Kidney tubule cell (primary cell): ENCODE results near the gene MICAL2.

Experiments used
- DNase-seq: peaks from one replicate; pipeline ENCODE4 v3.0.0-alpha.2; 2018; ENCODE audit warnings: low spot score

MICAL2 gene

GRCh38 chr11:12247543-12248254 is 137.3 kb downstream of the MICAL2 start:
- DNase-seq, result no peak

GRCh38 chr11:12248330-12248729 is 137.9 kb downstream of the MICAL2 start:
- DNase-seq, result peak; percentile 35

GRCh38 chr11:12249590-12250260 is 139.3 kb downstream of the MICAL2 start:
- DNase-seq, result no peak

- no peak for DNase-seq
These were observed 141.5 kb downstream of the MICAL2 start for GRCh38 chr11:12251666-12252560.

GRCh38 chr11:12253843-12254281 is 143.5 kb downstream of the MICAL2 start:
- peak; percentile 46 for DNase-seq

GRCh38 chr11:12258451-12258850 is 148.1 kb downstream of the MICAL2 start:
- peak; percentile 53 for DNase-seq

GRCh38 chr11:12259956-12260355 is 149.6 kb downstream of the MICAL2 start:
- DNase-seq, result no peak

- DNase-seq, result no peak
These were observed 150.5 kb downstream of the MICAL2 start for GRCh38 chr11:12260731-12261521.

GRCh38 chr11:12261551-12261950 is 151.2 kb downstream of the MICAL2 start:
- no peak for DNase-seq

- DNase-seq, result no peak
These were observed 152.8 kb downstream of the MICAL2 start for GRCh38 chr11:12263141-12263693.

- no peak for DNase-seq
These were observed 154.0 kb downstream of the MICAL2 start for GRCh38 chr11:12264361-12264760.

GRCh38 chr11:12266132-12266531 is 155.7 kb downstream of the MICAL2 start:
- DNase-seq, result no peak

GRCh38 chr11:12266943-12267342 is 156.6 kb downstream of the MICAL2 start:
- DNase-seq, result no peak

- no peak for DNase-seq
These were observed 157.5 kb downstream of the MICAL2 start for GRCh38 chr11:12267921-12268320.

GRCh38 chr11:12269104-12269441 is 158.7 kb downstream of the MICAL2 start:
- peak; percentile 68 for DNase-seq

- no peak for DNase-seq
These were observed 159.2 kb downstream of the MICAL2 start for GRCh38 chr11:12269446-12270214.

- no peak for DNase-seq
These were observed 159.9 kb downstream of the MICAL2 start for GRCh38 chr11:12270215-12270797.

- DNase-seq, result no peak
These were observed 160.4 kb downstream of the MICAL2 start for GRCh38 chr11:12270817-12271216.

GRCh38 chr11:12271241-12271640 is 160.9 kb downstream of the MICAL2 start:
- no peak for DNase-seq

- no peak for DNase-seq
These were observed 161.5 kb downstream of the MICAL2 start for GRCh38 chr11:12271826-12272366.
